Tibial nerve (tissue), 4 donors: ENCODE data around the gene FCSK.

ENCODE experiments used
- EP300 ChIP-seq, 2 donors: sonication (generic); formaldehyde crosslinking; IDR thresholded peaks; one replicate each; pipeline ENCODE4 v1.6.1; 2017; ENCODE audit warnings: antibody characterized with exemption in 2 of 2, mild to moderate bottlenecking in 1 of 2
- TF ChIP-seq, protein P1 (sequence below), 5 experiments: fragments of 200-600 bp in 3 of 5; fragments of 450-650 bp in 2 of 5; sonication (generic) in 3 of 5; IDR thresholded peaks; one replicate each; pipeline ENCODE4 v1.5.1; 2016 to 2019; ENCODE audit warnings: antibody characterized with exemption in 5 of 5, mild to moderate bottlenecking in 3 of 5, moderate library complexity in 2 of 5

DNA sequence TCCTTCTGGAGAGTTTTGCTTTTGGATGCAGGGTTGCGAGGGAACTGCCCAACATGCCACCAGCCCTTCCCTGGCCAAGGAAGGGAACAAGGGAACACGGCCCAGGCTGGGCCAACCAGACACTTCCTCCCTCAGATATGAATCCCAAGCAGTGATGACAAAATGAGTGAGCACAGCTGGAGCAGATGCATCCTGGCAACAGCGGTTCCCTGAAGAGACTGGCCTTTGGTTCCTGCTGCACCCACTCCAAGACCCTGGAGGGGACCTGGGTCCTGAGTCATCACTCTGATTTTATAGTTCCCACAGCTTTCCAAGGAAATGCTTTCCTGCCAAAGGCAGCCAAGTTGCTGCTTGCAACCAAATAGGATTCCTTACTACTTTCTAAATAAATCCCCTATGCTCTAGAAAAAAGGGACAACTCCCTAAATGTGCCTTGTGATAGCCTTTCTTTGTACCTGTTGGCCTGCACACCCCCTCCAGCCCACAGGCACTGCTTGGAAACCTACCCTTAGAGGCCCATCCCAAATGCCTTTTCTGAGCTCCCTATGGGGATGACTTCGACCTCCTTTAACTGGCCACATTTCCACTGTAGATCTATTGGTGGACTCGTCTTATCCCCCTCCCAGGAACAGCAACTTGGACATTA, 20.8 kb upstream of the FCSK start:
- TF ChIP-seq, protein P1, sequence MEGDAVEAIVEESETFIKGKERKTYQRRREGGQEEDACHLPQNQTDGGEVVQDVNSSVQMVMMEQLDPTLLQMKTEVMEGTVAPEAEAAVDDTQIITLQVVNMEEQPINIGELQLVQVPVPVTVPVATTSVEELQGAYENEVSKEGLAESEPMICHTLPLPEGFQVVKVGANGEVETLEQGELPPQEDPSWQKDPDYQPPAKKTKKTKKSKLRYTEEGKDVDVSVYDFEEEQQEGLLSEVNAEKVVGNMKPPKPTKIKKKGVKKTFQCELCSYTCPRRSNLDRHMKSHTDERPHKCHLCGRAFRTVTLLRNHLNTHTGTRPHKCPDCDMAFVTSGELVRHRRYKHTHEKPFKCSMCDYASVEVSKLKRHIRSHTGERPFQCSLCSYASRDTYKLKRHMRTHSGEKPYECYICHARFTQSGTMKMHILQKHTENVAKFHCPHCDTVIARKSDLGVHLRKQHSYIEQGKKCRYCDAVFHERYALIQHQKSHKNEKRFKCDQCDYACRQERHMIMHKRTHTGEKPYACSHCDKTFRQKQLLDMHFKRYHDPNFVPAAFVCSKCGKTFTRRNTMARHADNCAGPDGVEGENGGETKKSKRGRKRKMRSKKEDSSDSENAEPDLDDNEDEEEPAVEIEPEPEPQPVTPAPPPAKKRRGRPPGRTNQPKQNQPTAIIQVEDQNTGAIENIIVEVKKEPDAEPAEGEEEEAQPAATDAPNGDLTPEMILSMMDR (IDR thresholded peaks at IDR 0.05) = no peak
- peak in 1 of 2 donors; percentile 10 for TF ChIP-seq EP300 (IDR thresholded peaks at IDR 0.05)
